Astrocyte (in vitro differentiated cells and primary cell): ENCODE results near the gene PTK6. TPM values are rescaled to one million over a fixed set of nuclear protein-coding genes. Genes with fewer than 3 reads are reported as not detected.
A peak's percentile ranks its signal among the peaks of the same experiment; 100 is the strongest.

Experiments
- DNase-seq: peaks from one replicate; pipeline ENCODE4 v3.0.0-alpha.2; 2010; ENCODE audit warnings: low read depth
- FAIRE-seq: peaks from 2 replicates; lab custom pipeline; 2011; peaks lifted over from hg19 to GRCh38; lab: Jason Lieb, UNC
- H2AFZ ChIP-seq: 2 replicates; pipeline ENCODE4 v1.6.0; 2012; ENCODE audit warnings: low read depth, low read length, inconsistent platforms
- H3K27ac ChIP-seq: 2 replicates; pipeline ENCODE4 v1.5.1; 2011; ENCODE audit warnings: low read depth, low read length, inconsistent platforms
- H3K27me3 ChIP-seq: 2 replicates; pipeline ENCODE4 v1.6.0; 2011; ENCODE audit warnings: low read length, inconsistent platforms; ENCODE audit not compliant: insufficient read depth
- H3K36me3 ChIP-seq: 2 replicates; pipeline ENCODE4 v1.5.1; 2011; ENCODE audit warnings: low read length, inconsistent platforms; ENCODE audit not compliant: insufficient read depth
- H3K4me1 ChIP-seq: 2 replicates; pipeline ENCODE4 v1.5.1; 2011; ENCODE audit warnings: low read length, inconsistent platforms; ENCODE audit not compliant: insufficient read depth
- H3K4me2 ChIP-seq: 2 replicates; pipeline ENCODE4 v1.6.0; 2012; ENCODE audit warnings: low read length, inconsistent platforms
- H3K4me3 ChIP-seq: 2 replicates; pipeline ENCODE4 v1.5.1; 2011; ENCODE audit warnings: low read depth, mild to moderate bottlenecking, low read length, inconsistent platforms; ENCODE audit not compliant: insufficient read depth
- H3K79me2 ChIP-seq: 2 replicates; pipeline ENCODE4 v1.6.0; 2012; ENCODE audit warnings: mild to moderate bottlenecking, low read length, inconsistent platforms; ENCODE audit not compliant: insufficient read depth
- H3K9ac ChIP-seq: 2 replicates; pipeline ENCODE4 v1.6.0; 2012; ENCODE audit warnings: mild to moderate bottlenecking, low read length, inconsistent platforms
- H3K9me3 ChIP-seq: 2 replicates; pipeline ENCODE4 v1.5.1; 2012; ENCODE audit warnings: low read depth, mild to moderate bottlenecking, low read length, inconsistent platforms; ENCODE audit not compliant: insufficient read depth
- H4K20me1 ChIP-seq: 2 replicates; pipeline ENCODE4 v1.6.0; 2012; ENCODE audit warnings: low read length, inconsistent platforms; ENCODE audit not compliant: insufficient read depth
- H3K27ac Mint-ChIP-seq: one replicate; pipeline ENCODE4 v1.8.0; 2021; ENCODE audit warnings: mild to moderate bottlenecking, mixed read lengths; ENCODE audit not compliant: unreplicated experiment
- H3K27me3 Mint-ChIP-seq: one replicate; pipeline ENCODE4 v1.8.0; 2021; ENCODE audit warnings: low read depth, mixed read lengths; ENCODE audit not compliant: unreplicated experiment
- H3K36me3 Mint-ChIP-seq: one replicate; pipeline ENCODE4 v1.8.0; 2021; ENCODE audit warnings: low read depth, mixed read lengths; ENCODE audit not compliant: unreplicated experiment
- H3K4me1 Mint-ChIP-seq: one replicate; pipeline ENCODE4 v1.8.0; 2021; ENCODE audit warnings: low read depth, mixed read lengths; ENCODE audit not compliant: unreplicated experiment
- H3K4me3 Mint-ChIP-seq: one replicate; pipeline ENCODE4 v1.8.0; 2021; ENCODE audit warnings: mild to moderate bottlenecking, moderate library complexity, mixed read lengths; ENCODE audit not compliant: unreplicated experiment
- H3K9me3 Mint-ChIP-seq: one replicate; pipeline ENCODE4 v1.8.0; 2021; ENCODE audit warnings: mild to moderate bottlenecking, mixed read lengths; ENCODE audit not compliant: unreplicated experiment
- CTCF ChIP-seq: IDR thresholded peaks from 2 replicates; pipeline ENCODE4 v1.5.1; 2011; ENCODE audit warnings: low read depth, mild to moderate bottlenecking, inconsistent platforms, low read length, moderate library complexity; ENCODE audit not compliant: insufficient read depth
- EZH2 ChIP-seq: IDR thresholded peaks from 2 replicates; pipeline ENCODE4 v1.6.1; 2012; ENCODE audit warnings: mild to moderate bottlenecking, low read length, inconsistent platforms; ENCODE audit not compliant: insufficient read depth
- total RNA-seq: library from RNA; stranded (reverse); gene quantifications from 2 replicates; pipeline ENCODE4 v1.2.1, GENCODE V29; 2021

Gene PTK6
- total RNA-seq, 1 donor from 2014 or later = 0.18 TPM

DNA sequence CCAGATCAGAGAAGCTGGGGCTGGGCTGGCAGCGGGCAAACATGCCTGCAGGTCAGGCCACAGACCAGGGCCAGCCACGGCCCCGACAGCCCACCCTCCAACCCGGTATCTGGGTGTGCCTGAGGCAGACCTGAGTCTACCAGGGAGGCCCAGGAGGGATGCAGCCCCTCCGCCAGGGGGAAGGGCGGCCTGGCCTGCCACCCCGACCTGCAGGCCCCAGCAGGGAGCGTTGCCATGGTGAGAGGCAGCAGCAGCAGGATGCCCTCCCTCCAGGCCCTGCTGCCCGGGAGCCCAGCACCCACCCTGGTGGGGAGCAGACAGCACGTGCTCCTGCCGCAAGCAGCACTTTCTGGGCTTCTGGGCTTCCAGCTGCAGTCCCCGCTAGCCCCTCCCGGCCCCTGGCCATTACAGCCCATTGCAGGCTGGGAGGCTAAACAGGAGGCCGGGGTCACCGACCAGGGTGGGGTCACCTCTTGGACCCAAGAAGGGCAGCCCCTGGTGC, 34.5 kb downstream of the PTK6 start:
- Mint-ChIP-seq H3K27me3 (peaks cover 20% of the 10 kb centered on the region), H3K36me3 (no peaks in the 10 kb centered on the region), H3K9me3 (peaks cover 14% of the 10 kb centered on the region), H3K4me1 (no peaks in the 10 kb centered on the region), H3K4me3 (no peak overlapping the region), H3K27ac (no peak overlapping the region)
- Histone ChIP-seq H3K4me2 (no peak overlapping the region), H2AFZ (no peak overlapping the region), H3K79me2 (no peaks in the 10 kb centered on the region), H3K27ac (no peak overlapping the region), H4K20me1 (no peaks in the 10 kb centered on the region), H3K4me1 (no peaks in the 10 kb centered on the region), H3K9me3 (peaks cover 16% of the 10 kb centered on the region), H3K27me3 (peaks cover 14% of the 10 kb centered on the region), H3K36me3 (no peaks in the 10 kb centered on the region), H3K9ac (no peak overlapping the region), H3K4me3 (no peak overlapping the region)
- DNase-seq = no peak
- no peak for TF ChIP-seq EZH2
- TF ChIP-seq CTCF = no peak
- no peak for FAIRE-seq

DNA sequence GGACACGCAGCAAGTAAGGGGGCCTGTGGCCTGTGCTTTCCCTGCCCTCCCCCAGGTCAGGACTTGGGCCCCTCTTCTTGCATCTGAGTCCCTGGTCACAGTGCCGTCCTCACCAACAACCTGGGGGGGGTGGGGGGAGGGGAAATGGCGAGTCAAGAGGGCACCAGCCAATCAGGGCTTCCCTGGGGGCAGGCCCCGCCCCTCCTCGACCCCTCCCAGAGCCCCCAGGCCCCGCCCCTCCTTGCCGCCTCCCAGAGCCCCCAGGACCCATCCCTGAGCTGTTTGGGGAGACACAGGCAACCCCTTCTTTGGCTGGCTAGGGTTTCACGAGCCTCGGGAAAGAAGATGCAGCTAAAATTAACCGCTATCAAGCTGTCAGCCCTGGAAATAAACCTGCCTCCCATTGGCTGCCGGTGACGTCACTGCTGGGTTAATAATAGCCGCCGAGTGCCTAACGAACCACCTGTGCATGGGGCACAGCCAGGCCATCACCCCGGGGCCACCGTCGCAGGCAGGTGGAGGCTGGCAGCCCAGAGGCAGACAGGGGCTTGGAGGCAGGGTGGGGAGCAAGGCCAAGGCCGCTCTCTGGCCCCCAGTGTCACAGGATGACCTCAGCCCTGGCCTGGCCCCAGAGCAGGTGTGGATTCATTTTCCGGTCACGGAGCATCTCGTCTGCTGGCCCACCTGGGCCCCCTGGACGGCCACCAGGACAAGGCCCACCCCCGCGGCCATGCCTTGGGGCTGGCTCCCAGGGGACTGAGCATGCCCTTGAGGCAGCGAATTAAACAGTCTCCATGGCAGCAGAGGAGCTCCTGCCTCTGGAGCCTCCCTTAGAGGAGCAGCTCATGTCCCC, 35.1 kb downstream of the PTK6 start:
- Histone ChIP-seq H3K27me3 (peaks cover 14% of the 10 kb centered on the region), H3K36me3 (no peaks in the 10 kb centered on the region), H3K4me2 (peak overlapping the region; percentile 8), H3K4me3 (no peak overlapping the region), H3K79me2 (no peaks in the 10 kb centered on the region), H2AFZ (no peak overlapping the region), H3K4me1 (no peaks in the 10 kb centered on the region), H3K9ac (no peak overlapping the region), H3K27ac (no peak overlapping the region), H3K9me3 (peaks cover 16% of the 10 kb centered on the region), H4K20me1 (no peaks in the 10 kb centered on the region)
- DNase-seq (no peak), FAIRE-seq (no peak)
- Mint-ChIP-seq H3K4me3 (no peak overlapping the region), H3K4me1 (no peaks in the 10 kb centered on the region), H3K27me3 (peaks cover 19% of the 10 kb centered on the region), H3K27ac (no peak overlapping the region), H3K36me3 (no peaks in the 10 kb centered on the region), H3K9me3 (peaks cover 14% of the 10 kb centered on the region)
- TF ChIP-seq EZH2 = no peak
- TF ChIP-seq CTCF = no peak
